H9 (cell line): ENCODE results near the gene ABR. TPM values are rescaled to one million over a fixed set of nuclear protein-coding genes. Genes with fewer than 3 reads are reported as not detected.

Experiments used
- DNase-seq: peaks from one replicate; pipeline ENCODE4 v3.0.0-alpha.2; 2017
- H2AFZ ChIP-seq: one replicate; pipeline ENCODE4 v1.6.1; 2013; ENCODE audit warnings: mild to moderate bottlenecking, low read length, control low read depth, moderate library complexity
- H2AK5ac ChIP-seq: 2 replicates; pipeline ENCODE4 v1.6.1; 2013; ENCODE audit warnings: low read length, control low read depth, mixed read lengths; ENCODE audit not compliant: insufficient read length
- H2BK120ac ChIP-seq: one replicate; pipeline ENCODE4 v1.6.1; 2013; ENCODE audit warnings: low read depth, mild to moderate bottlenecking, low read length, control low read depth, inconsistent platforms; ENCODE audit not compliant: poor library complexity, severe bottlenecking
- H2BK12ac ChIP-seq: 2 replicates; pipeline ENCODE4 v1.6.1; 2013; ENCODE audit warnings: low read length, control low read depth, mixed read lengths, low read depth; ENCODE audit not compliant: insufficient read length
- H2BK15ac ChIP-seq: 2 replicates; pipeline ENCODE4 v1.6.1; 2013; ENCODE audit warnings: low read depth, low read length, control low read depth
- H2BK20ac ChIP-seq: one replicate; pipeline ENCODE4 v1.6.1; 2013; ENCODE audit warnings: low read depth, mild to moderate bottlenecking, low read length, control low read depth, inconsistent platforms; ENCODE audit not compliant: poor library complexity, severe bottlenecking
- H2BK5ac ChIP-seq: 2 replicates; pipeline ENCODE4 v1.6.1; 2013; ENCODE audit warnings: low read length, control low read depth, mixed read lengths; ENCODE audit not compliant: insufficient read length
- H3K14ac ChIP-seq: 2 replicates; pipeline ENCODE4 v1.6.1; 2013; ENCODE audit warnings: low read length, control low read depth; ENCODE audit not compliant: insufficient read depth
- H3K18ac ChIP-seq: 2 replicates; pipeline ENCODE4 v1.6.1; 2013; ENCODE audit warnings: low read depth, mild to moderate bottlenecking, mixed read lengths, low read length, control low read depth; ENCODE audit not compliant: insufficient read length
- H3K23ac ChIP-seq: 2 replicates; pipeline ENCODE4 v1.6.1; 2013; ENCODE audit warnings: low read length, control low read depth, mixed read lengths, low read depth; ENCODE audit not compliant: insufficient read length
- H3K23me2 ChIP-seq: 2 replicates; pipeline ENCODE4 v1.6.1; 2013; ENCODE audit warnings: low read depth, mild to moderate bottlenecking, mixed read lengths, low read length, control low read depth; ENCODE audit not compliant: insufficient read length, poor library complexity, severe bottlenecking
- H3K27ac ChIP-seq: 2 replicates; pipeline ENCODE4 v1.5.1; 2013; ENCODE audit warnings: low read length, control low read depth, mixed read lengths, low read depth; ENCODE audit not compliant: insufficient read length
- H3K27me3 ChIP-seq: 2 replicates; pipeline ENCODE4 v1.6.1; 2013; ENCODE audit warnings: low read length, control low read depth, inconsistent platforms; ENCODE audit not compliant: insufficient read depth
- H3K4ac ChIP-seq: 2 replicates; pipeline ENCODE4 v1.6.1; 2013; ENCODE audit warnings: low read depth, mild to moderate bottlenecking, control low read depth, inconsistent platforms, low read length, moderate library complexity
- H3K4me1 ChIP-seq: 2 replicates; pipeline ENCODE4 v1.6.1; 2013; ENCODE audit warnings: low read length, control low read depth, inconsistent platforms; ENCODE audit not compliant: insufficient read depth
- H3K4me2 ChIP-seq: 2 replicates; pipeline ENCODE4 v1.6.1; 2013; ENCODE audit warnings: low read length, control low read depth, mixed read lengths; ENCODE audit not compliant: insufficient read length, insufficient read depth
- H3K56ac ChIP-seq: 2 replicates; pipeline ENCODE4 v1.6.1; 2013; ENCODE audit warnings: low read depth, mild to moderate bottlenecking, mixed read lengths, low read length, control low read depth; ENCODE audit not compliant: insufficient read length
- H3K79me1 ChIP-seq: 2 replicates; pipeline ENCODE4 v1.6.1; 2013; ENCODE audit warnings: low read depth, mild to moderate bottlenecking, moderate library complexity, low read length, control low read depth, inconsistent platforms; ENCODE audit not compliant: insufficient read depth, poor library complexity, severe bottlenecking
- H3K79me2 ChIP-seq: 2 replicates; pipeline ENCODE4 v1.6.1; 2013; ENCODE audit warnings: low read length, control low read depth, inconsistent platforms; ENCODE audit not compliant: insufficient read depth
- H3K9ac ChIP-seq: 2 replicates; pipeline ENCODE4 v1.6.1; 2013; ENCODE audit warnings: low read length, control low read depth, mixed read lengths; ENCODE audit not compliant: insufficient read length; ENCODE audit errors: extremely low read depth
- H3K9me3 ChIP-seq: one replicate; pipeline ENCODE4 v1.6.1; 2013; ENCODE audit warnings: low read depth, low read length, inconsistent platforms; ENCODE audit not compliant: control insufficient read depth
- H3T11ph ChIP-seq: one replicate; pipeline ENCODE4 v1.6.1; 2013; ENCODE audit warnings: mild to moderate bottlenecking, low read length, control low read depth, inconsistent platforms
- H4K20me1 ChIP-seq: one replicate; pipeline ENCODE4 v1.6.1; 2013; ENCODE audit not compliant: control insufficient read depth, insufficient read length, insufficient read depth
- H4K5ac ChIP-seq: 2 replicates; pipeline ENCODE4 v1.6.1; 2013; ENCODE audit warnings: low read depth, mild to moderate bottlenecking, mixed read lengths, low read length, control low read depth; ENCODE audit not compliant: insufficient read length
- H4K8ac ChIP-seq: replicated peaks from 2 replicates; pipeline ENCODE4 v1.6.1; 2013; ENCODE audit warnings: low read length, control low read depth, mixed read lengths, low read depth; ENCODE audit not compliant: insufficient read length
- H4K91ac ChIP-seq: 2 replicates; pipeline ENCODE4 v1.6.1; 2013; ENCODE audit warnings: low read depth, mild to moderate bottlenecking, moderate library complexity, mixed read lengths, low read length, control low read depth; ENCODE audit not compliant: insufficient read length
- H3K27ac Mint-ChIP-seq, 3 experiments: 2 replicates in 2 of 3; 3 replicates in 1 of 3; pipeline ENCODE4 v1.8.0; 2020 to 2021; ENCODE audit warnings: mixed read lengths in 3 of 3, mild to moderate bottlenecking in 1 of 3, moderate library complexity in 1 of 3
- H3K27me3 Mint-ChIP-seq: 2 replicates; pipeline ENCODE4 v1.8.0; 2021; ENCODE audit warnings: low read depth, mild to moderate bottlenecking, moderate library complexity, mixed read lengths
- H3K36me3 Mint-ChIP-seq, 3 experiments: 2 replicates in 2 of 3; 3 replicates in 1 of 3; pipeline ENCODE4 v1.8.0; 2020 to 2021; ENCODE audit warnings: low read depth in 3 of 3, mixed read lengths in 3 of 3; ENCODE audit not compliant: insufficient read depth in 1 of 3
- H3K4me1 Mint-ChIP-seq, 2 experiments: 2 replicates each; pipeline ENCODE4 v1.8.0; 2020; ENCODE audit warnings: mixed read lengths in 2 of 2
- H3K4me3 Mint-ChIP-seq, 2 experiments: 2 replicates in 1 of 2; 3 replicates in 1 of 2; pipeline ENCODE4 v1.8.0; 2020 to 2021; ENCODE audit warnings: mild to moderate bottlenecking in 2 of 2, mixed read lengths in 2 of 2, moderate library complexity in 1 of 2
- H3K9me3 Mint-ChIP-seq, 2 experiments: 2 replicates in 1 of 2; 3 replicates in 1 of 2; pipeline ENCODE4 v1.8.0; 2020; ENCODE audit warnings: mild to moderate bottlenecking in 2 of 2, mixed read lengths in 2 of 2, moderate library complexity in 1 of 2
- WGBS: extraction: QIAGEN DNeasy Blood & Tissue Kit; methylation state at CpG from one replicate; pipeline ENCODE4 v1.1.7; 2013; ENCODE audit warnings: missing lambda C conversion rate, low lambda C conversion rate, mixed read lengths; ENCODE audit not compliant: insufficient read length; ENCODE audit errors: extremely low coverage; 5-methylcytosine and 5-hydroxymethylcytosine counted together
- total RNA-seq: library from RNA; stranded (reverse); gene quantifications from 2 replicates; pipeline ENCODE4 v1.2.1, GENCODE V29; 2021
- TF ChIP-seq, protein P1 (sequence below): fragments of 200-600 bp; sonication (generic); conservative IDR thresholded peaks from 3 replicates; pipeline ENCODE4 v1.8.0; 2021; ENCODE audit warnings: antibody characterized with exemption, mild to moderate bottlenecking

Gene ABR
- total RNA-seq, 1 experiment from 2014 or later = 34.7 TPM

DNA sequence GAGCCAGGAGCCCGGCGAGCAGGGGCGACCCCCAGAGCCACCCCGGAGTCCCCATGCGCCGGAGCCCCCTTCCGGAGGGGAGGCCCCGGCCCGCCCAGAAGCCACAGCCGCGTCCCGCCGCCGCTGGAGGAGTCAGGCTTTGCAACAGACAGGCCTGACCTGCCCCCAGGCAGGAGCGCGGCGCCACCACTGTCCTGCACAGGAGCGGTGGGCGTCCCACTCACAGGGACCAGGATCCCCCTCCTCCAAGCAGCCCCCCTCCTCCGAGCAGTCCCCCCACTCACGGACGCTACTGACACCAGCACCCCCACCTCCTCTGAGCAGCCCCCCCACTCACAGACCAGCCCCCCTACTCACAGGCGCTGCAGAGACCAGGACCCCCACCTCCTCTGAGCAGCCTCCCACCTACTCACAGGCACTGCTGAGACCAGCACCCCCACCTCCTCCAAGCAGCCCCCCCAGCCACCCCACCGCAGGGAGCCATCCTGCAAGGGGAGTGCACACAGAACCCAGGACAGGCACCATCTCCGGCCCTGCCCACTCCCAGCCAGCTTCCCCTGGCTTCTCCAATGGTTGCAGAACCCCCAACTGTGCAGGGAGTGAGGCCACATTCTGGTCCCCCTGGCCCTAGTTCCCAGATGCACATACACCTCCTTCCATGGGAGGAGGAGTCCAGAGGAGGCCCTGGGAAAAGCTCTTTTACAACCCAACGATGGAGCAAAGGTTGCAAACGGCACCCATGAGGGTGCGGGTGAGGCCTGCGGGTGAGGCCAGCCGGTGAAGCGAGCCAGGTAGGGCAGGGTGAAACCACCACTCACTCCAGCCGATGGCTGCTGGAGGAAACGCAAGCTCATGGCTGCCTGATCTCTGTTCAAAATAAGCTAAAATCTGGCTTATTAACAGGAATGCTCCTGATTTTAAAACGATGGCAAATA is 69.9 kb downstream of the ABR start:
- H3K9me3 Mint-ChIP-seq = no peaks in the 10 kb centered on the region; a peak in 1 of 5 replicates
- H3K23ac ChIP-seq = no peak overlapping the region
- WGBS = no CpG with 5 or more reads among the region's 34 CpGs
- no peaks in the 10 kb centered on the region for H3K79me2 ChIP-seq
- no peak overlapping the region for H3K27ac ChIP-seq
- no peaks in the 10 kb centered on the region for H4K20me1 ChIP-seq
- TF ChIP-seq, protein P1, sequence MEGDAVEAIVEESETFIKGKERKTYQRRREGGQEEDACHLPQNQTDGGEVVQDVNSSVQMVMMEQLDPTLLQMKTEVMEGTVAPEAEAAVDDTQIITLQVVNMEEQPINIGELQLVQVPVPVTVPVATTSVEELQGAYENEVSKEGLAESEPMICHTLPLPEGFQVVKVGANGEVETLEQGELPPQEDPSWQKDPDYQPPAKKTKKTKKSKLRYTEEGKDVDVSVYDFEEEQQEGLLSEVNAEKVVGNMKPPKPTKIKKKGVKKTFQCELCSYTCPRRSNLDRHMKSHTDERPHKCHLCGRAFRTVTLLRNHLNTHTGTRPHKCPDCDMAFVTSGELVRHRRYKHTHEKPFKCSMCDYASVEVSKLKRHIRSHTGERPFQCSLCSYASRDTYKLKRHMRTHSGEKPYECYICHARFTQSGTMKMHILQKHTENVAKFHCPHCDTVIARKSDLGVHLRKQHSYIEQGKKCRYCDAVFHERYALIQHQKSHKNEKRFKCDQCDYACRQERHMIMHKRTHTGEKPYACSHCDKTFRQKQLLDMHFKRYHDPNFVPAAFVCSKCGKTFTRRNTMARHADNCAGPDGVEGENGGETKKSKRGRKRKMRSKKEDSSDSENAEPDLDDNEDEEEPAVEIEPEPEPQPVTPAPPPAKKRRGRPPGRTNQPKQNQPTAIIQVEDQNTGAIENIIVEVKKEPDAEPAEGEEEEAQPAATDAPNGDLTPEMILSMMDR = peak; percentile 27; the same call in 1 of the 3 replicates
- no peak overlapping the region for H3T11ph ChIP-seq
- peak overlapping the region; percentile 69 to 72 for H3K4me3 Mint-ChIP-seq
- H4K5ac ChIP-seq = no peak overlapping the region
- H3K9me3 ChIP-seq = no peaks in the 10 kb centered on the region
- H3K4me1 ChIP-seq = peaks cover 5% of the 10 kb centered on the region; the same call in 1 of the 2 replicates
- H3K14ac ChIP-seq = no peak overlapping the region; the same call in 1 of the 2 replicates
- H3K56ac ChIP-seq = no peak overlapping the region
- H3K27me3 Mint-ChIP-seq = peaks cover 44% of the 10 kb centered on the region
- H3K79me1 ChIP-seq = no peaks in the 10 kb centered on the region
- no peak overlapping the region for H4K91ac ChIP-seq
- peaks cover 0 to 4% (median 0%) of the 10 kb centered on the region in 3 experiments; a peak in 4 of 7 replicates for H3K36me3 Mint-ChIP-seq
- peak; percentile 75 for DNase-seq
- no peak overlapping the region for H3K4ac ChIP-seq
- peak overlapping the region in 1 of 3 experiments; percentile 35; a peak in 3 of 7 replicates for H3K27ac Mint-ChIP-seq
- H3K4me1 Mint-ChIP-seq = peaks cover 25 to 45% of the 10 kb centered on the region in 2 experiments
- peak overlapping the region; percentile 32 for H3K4me2 ChIP-seq
- H2BK12ac ChIP-seq = no peak overlapping the region
- no peak overlapping the region for H2AK5ac ChIP-seq
- no peak overlapping the region for H3K9ac ChIP-seq
- H3K23me2 ChIP-seq = peaks cover 4% of the 10 kb centered on the region
- H2BK20ac ChIP-seq = no peak overlapping the region
- H3K27me3 ChIP-seq = no peaks in the 10 kb centered on the region; the same call in 1 of the 2 replicates
- H2BK15ac ChIP-seq = no peak overlapping the region
- H2AFZ ChIP-seq = no peak overlapping the region
- H2BK5ac ChIP-seq = no peak overlapping the region
- H4K8ac ChIP-seq = no peak overlapping the region
- H2BK120ac ChIP-seq = no peak overlapping the region
- H3K18ac ChIP-seq = no peak overlapping the region
